Subcutaneous abdominal adipose tissue (tissue), 5 donors: Measurements from ENCODE around the gene MOB3A.
A peak's percentile ranks its signal among the peaks of the same experiment; 100 is the strongest.

Experiments
- H3K27ac ChIP-seq: one replicate; pipeline ENCODE4 v1.7.0; 2013; ENCODE audit warnings: low read depth, mild to moderate bottlenecking, inconsistent platforms, low read length, moderate library complexity
- H3K27me3 ChIP-seq, 5 donors: one replicate each; pipeline ENCODE4 v1.7.0; 2013; ENCODE audit warnings: low read length in 5 of 5, inconsistent platforms in 1 of 5; ENCODE audit not compliant: control insufficient read depth in 5 of 5, insufficient read depth in 4 of 5
- H3K36me3 ChIP-seq, 5 donors: one replicate each; pipeline ENCODE4 v1.7.0; 2013; ENCODE audit warnings: low read length in 5 of 5; ENCODE audit not compliant: control insufficient read depth in 5 of 5, insufficient read depth in 5 of 5
- H3K4me1 ChIP-seq, 5 donors: one replicate each; pipeline ENCODE4 v1.7.0; 2013; ENCODE audit warnings: low read length in 5 of 5, mild to moderate bottlenecking in 3 of 5, moderate library complexity in 1 of 5; ENCODE audit not compliant: control insufficient read depth in 5 of 5, insufficient read depth in 5 of 5
- H3K4me3 ChIP-seq, 5 donors: one replicate each; pipeline ENCODE4 v1.7.0; 2013; ENCODE audit warnings: low read length in 5 of 5, low read depth in 1 of 5
- H3K9ac ChIP-seq, 5 donors: one replicate each; pipeline ENCODE4 v1.7.0; 2013; ENCODE audit warnings: low read length in 5 of 5, mild to moderate bottlenecking in 4 of 5, moderate library complexity in 3 of 5
- H3K9me3 ChIP-seq, 5 donors: one replicate each; pipeline ENCODE4 v1.7.0; 2013; ENCODE audit warnings: low read length in 5 of 5; ENCODE audit not compliant: control insufficient read depth in 5 of 5
- donor health status: healthy.
- donor health status: healthy.
- donor health status: healthy.
- donor health status: healthy.
- donor health status: healthy.

MOB3A gene

GRCh38 chr19:2083174-2083854 lies 12.8 kb downstream of the MOB3A start:
- Histone ChIP-seq H3K36me3 (peaks cover 0 to 45% (median 36%) of the 10 kb centered on the region in 5 donors), H3K9ac (peak overlapping the region in 1 of 5 donors; percentile 35), H3K4me3 (peak overlapping the region in 2 of 5 donors; percentile 30 to 39), H3K9me3 (no peaks in the 10 kb centered on the region), H3K27ac (no peak overlapping the region), H3K4me1 (peaks cover 0 to 55% (median 41%) of the 10 kb centered on the region in 5 donors), H3K27me3 (no peaks in the 10 kb centered on the region)

DNA sequence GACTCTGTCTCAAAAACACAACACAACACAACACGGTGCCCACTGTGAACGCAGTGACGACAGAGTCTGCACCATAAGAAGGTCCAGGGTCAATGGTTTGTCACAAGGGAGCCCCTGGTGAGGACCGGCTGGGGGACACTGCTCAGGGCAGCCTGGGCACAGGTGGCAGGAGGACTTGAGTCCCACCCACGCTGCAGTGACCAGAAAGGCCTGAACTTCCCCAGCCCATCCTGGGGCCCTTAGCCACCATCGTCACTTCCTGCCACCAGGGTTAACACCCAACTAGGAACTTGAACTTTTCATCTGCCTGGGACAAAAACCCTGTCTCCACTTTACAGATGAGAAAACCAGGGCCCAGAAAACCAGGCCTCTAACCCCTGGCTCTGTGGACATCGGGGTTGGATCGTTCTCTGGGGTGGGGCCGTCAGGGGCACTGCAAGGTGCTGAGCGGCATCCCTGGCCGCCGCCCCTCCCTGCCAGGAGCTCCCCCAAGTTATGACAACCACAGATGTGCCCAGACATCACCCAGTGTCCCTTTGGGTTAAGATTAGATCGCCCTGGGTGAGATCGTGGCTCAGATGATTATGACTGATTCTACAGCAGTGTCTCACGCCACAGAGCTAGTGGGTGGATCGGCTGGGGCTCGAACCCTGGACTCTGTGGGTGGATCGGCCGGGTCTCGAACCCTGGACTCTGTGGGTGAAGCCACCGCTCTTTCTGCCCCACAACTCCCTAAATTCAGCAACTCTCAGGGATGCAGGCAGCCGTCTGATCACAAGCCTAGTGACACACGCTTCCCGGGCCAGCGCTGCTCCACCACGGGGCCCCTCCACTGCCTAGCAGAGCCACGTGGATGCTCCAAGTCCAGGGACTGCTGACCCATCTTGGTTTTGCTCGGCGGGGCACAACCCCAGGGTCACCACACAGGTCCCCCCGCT lies 14.0 kb downstream of the MOB3A start:
- Histone ChIP-seq H3K9me3 (no peaks in the 10 kb centered on the region), H3K27me3 (no peaks in the 10 kb centered on the region), H3K9ac (peak overlapping the region in 1 of 5 donors; percentile 5), H3K4me3 (peak overlapping the region in 2 of 5 donors; percentile 0 to 30), H3K4me1 (peaks cover 0 to 43% (median 32%) of the 10 kb centered on the region in 5 donors), H3K36me3 (peaks cover 0 to 57% (median 48%) of the 10 kb centered on the region in 5 donors), H3K27ac (no peak overlapping the region)

DNA sequence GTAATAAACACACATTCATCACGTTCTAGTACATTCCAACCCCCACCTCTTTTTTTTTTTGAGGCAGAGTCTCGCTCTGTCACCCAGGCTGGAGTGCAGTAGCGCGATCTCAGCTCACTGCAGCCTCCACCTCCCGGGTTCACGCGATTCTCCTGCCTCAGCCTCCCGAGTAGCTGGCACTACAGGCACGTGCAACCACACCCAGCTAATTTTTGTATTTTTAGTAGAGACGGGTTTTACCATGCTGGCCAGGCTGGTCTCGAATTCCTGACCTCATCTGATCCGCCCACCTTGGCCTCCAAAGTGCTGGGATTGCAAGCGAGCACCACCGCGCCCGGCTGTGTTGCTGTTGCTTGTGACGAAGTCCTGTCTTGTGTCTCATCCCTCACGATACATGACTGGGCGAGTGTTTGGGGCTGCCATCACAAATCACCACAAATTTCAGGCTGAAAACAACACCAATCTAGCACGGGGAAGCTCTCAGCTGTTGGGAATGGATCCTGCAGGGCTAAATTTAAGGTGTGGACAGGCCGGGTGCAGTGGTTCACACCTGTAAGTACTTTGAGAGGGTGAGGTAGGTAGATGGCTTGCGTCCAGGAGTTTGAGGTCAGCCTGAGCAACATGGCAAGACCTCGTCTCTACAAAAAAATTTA lies 15.7 kb downstream of the MOB3A start:
- Histone ChIP-seq H3K4me3 (no peak overlapping the region), H3K27ac (no peak overlapping the region), H3K36me3 (peaks cover 0 to 73% (median 59%) of the 10 kb centered on the region in 5 donors), H3K9me3 (no peaks in the 10 kb centered on the region), H3K4me1 (peaks cover 0 to 30% (median 26%) of the 10 kb centered on the region in 5 donors), H3K9ac (no peak overlapping the region), H3K27me3 (no peaks in the 10 kb centered on the region)

- H3K4me1 ChIP-seq: peaks cover 0 to 28% (median 20%) of the 10 kb centered on the region in 5 donors
- peaks cover 0 to 79% (median 64%) of the 10 kb centered on the region in 5 donors for H3K36me3 ChIP-seq
- H3K9ac ChIP-seq: no peak overlapping the region
- H3K27ac ChIP-seq: no peak overlapping the region
- H3K4me3 ChIP-seq: no peak overlapping the region
- H3K9me3 ChIP-seq: no peaks in the 10 kb centered on the region
- no peaks in the 10 kb centered on the region for H3K27me3 ChIP-seq
Measured at GRCh38 chr19:2079865-2080301, 16.2 kb downstream of the MOB3A start.

GRCh38 chr19:2079076-2079864 lies 16.9 kb downstream of the MOB3A start:
- Histone ChIP-seq H3K9me3 (no peaks in the 10 kb centered on the region), H3K36me3 (peaks cover 0 to 80% (median 65%) of the 10 kb centered on the region in 5 donors), H3K27me3 (no peaks in the 10 kb centered on the region), H3K9ac (no peak overlapping the region), H3K4me3 (no peak overlapping the region), H3K4me1 (peaks cover 0 to 28% (median 18%) of the 10 kb centered on the region in 5 donors), H3K27ac (no peak overlapping the region)

DNA sequence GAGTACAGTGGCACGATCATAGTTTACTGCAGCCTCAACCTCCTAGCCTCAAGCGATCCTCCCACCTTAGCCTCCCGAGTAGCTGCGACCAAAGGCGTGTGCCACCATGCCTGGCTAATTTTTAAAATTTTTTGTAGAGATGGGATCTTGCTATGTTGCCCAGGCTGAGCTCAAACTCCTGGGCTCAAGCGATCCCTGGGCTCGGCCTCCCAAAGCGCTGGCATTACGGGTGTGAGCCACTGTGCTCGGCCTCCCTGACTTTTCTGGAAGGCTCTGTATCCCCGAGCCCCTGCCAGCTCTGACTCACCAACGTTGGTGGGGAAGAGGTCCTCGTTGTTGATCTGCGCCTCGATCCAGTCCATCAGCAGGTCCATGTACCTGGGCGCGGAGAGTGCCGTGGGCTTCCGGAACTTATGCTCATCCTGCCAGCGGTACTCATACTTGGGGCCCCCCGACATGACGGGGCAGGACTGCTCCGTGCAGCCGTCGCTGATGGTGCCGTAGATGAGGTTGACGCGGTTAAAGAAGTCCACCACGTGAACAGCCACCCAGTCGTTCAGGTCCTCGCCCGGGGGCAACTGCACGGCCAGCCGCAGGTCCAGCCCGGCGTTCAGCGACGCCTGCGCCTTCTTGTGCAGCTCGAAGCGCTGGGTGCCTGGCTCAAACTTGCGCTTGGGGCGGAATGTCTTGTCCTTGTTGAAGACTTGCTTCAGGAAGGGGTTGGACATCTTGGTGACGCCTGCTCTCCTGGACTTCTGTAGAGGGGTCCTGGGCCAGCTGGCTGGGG lies 18.1 kb downstream of the MOB3A start:
- H3K9ac ChIP-seq: no peak overlapping the region
- H3K9me3 ChIP-seq: no peaks in the 10 kb centered on the region
- H3K4me3 ChIP-seq: no peak overlapping the region
- peaks cover 0 to 25% (median 10%) of the 10 kb centered on the region in 5 donors for H3K4me1 ChIP-seq
- no peak overlapping the region for H3K27ac ChIP-seq
- H3K27me3 ChIP-seq: no peaks in the 10 kb centered on the region
- peaks cover 0 to 76% (median 64%) of the 10 kb centered on the region in 5 donors for H3K36me3 ChIP-seq

GRCh38 chr19:2077398-2077797 lies 18.7 kb downstream of the MOB3A start:
- H3K9me3 ChIP-seq: no peaks in the 10 kb centered on the region
- no peaks in the 10 kb centered on the region for H3K27me3 ChIP-seq
- no peak overlapping the region for H3K4me3 ChIP-seq
- peaks cover 0 to 21% (median 7%) of the 10 kb centered on the region in 5 donors for H3K4me1 ChIP-seq
- H3K9ac ChIP-seq: no peak overlapping the region
- no peak overlapping the region for H3K27ac ChIP-seq
- peaks cover 0 to 76% (median 67%) of the 10 kb centered on the region in 5 donors for H3K36me3 ChIP-seq

DNA sequence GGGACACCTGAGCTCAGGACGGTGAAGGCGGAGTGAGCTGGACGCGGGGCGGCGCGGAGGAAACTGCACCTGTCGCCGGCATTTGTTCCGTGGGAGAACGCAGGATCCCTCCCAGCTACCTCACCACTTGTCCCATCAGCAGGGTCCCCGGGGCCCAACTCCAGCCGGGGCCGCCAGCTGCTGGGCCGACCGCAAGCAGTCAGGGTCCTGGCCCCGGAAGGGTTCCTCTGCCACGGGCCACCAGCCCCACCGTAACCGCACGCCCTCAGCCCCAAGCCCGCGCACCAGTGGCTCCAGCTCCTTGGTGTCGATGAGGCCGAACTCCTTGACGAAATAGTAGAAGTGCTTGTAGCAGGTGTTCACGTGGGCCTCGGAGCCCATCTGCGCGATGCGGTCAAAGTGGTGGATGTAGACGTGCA lies 19.6 kb downstream of the MOB3A start:
- H3K9ac ChIP-seq: no peak overlapping the region
- no peaks in the 10 kb centered on the region for H3K9me3 ChIP-seq
- no peaks in the 10 kb centered on the region for H3K27me3 ChIP-seq
- H3K4me3 ChIP-seq: no peak overlapping the region
- peaks cover 0 to 14% (median 0%) of the 10 kb centered on the region in 5 donors for H3K4me1 ChIP-seq
- no peak overlapping the region for H3K27ac ChIP-seq
- H3K36me3 ChIP-seq: peaks cover 0 to 82% (median 74%) of the 10 kb centered on the region in 5 donors
